NCI-H2196 (cell line): Measurements from ENCODE around the gene ITPK1.

Experiments used
- DNase-seq: peaks from one replicate; lab custom pipeline; 2025; ENCODE audit not compliant: unreplicated experiment; lab: John Stamatoyannopoulos, UW

ITPK1 gene

GRCh38 chr14:93012506-93012905 lies 103.2 kb downstream of the ITPK1 start:
- no peak for DNase-seq

- DNase-seq: peak; percentile 70
Measured at GRCh38 chr14:93011650-93012325, 103.9 kb downstream of the ITPK1 start.

DNA sequence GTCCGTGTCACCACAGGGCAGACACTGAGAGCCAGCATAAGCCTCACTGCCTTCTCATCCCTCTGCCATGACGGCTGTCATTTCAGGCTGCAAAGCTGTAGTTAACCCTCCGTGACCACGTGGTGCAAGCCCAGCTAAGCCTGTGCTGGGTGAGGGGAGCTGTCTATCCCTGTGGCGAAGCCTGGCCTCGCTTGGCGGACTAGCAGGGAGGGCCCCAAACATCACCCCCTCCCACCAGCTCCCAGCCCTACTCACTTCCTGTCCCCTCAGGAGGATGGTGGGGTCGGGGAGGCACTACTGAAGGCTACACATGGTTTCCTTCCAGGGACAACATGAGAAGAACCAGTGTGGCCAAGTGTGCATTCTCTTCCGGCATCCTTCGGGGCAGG lies 104.6 kb downstream of the ITPK1 start:
- DNase-seq: no peak

DNA sequence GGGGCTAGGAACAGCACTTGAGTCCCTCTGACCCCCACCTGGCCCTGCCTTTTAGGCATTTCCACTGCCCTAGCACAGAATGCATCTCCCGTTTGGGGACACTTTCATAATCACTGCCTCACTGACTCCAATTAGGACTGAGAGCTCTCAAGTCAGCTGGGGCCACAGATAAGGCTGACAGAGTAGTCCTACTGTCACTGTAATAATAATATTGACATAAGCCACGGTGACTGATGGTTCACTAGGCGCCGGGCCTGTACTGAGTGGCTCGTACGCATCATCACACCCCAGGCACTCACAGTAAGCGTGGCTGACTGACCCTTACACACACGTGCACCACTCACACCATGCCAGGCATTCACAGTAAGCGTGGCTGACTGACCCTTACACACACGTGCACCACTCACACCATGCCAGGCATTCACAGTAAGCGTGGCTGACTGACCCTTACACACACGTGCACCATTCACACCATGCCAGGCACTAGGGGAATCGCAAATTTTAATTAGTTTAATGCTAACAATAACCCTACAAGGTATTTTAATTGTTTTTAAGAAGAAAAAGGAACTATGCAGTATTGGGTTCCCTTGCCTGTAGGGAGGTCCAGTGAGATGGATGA lies 105.1 kb downstream of the ITPK1 start:
- no peak for DNase-seq

GRCh38 chr14:93010130-93010499 lies 105.6 kb downstream of the ITPK1 start:
- no peak for DNase-seq

DNA sequence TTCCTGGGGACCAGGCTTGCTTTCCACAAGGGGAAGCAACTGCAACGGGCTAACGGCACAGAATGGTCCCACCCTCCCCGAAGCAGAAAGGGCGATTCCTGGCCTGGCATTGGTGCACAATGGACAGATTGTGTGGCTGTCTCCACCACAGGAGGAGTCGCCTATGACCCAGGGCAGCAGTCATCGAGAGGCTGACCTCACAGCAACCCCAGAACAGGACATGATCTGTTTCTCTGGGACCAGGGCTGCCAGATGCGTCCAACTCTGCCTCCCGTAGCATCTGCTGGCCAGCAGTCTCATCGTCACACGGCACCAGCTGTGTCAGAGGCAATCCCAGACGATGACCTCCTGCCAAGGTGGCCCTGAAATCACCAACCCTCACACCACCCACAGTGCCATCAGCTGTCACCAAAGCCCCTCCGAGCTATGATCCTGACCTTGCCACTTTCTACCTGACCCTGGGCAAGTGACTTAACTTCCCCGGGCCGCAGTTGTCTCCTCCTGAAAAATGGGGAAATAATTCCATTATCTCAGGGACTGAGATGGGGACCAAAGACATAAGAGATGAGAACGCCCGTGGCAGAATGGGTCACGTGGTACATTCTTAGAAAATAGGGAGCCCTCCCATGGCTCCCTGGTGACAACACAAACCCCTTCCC lies 106.1 kb downstream of the ITPK1 start:
- no peak for DNase-seq

GRCh38 chr14:93008381-93008780 lies 107.3 kb downstream of the ITPK1 start:
- no peak for DNase-seq

- DNase-seq: no peak
Measured at GRCh38 chr14:93007225-93007997, 108.3 kb downstream of the ITPK1 start.

DNA sequence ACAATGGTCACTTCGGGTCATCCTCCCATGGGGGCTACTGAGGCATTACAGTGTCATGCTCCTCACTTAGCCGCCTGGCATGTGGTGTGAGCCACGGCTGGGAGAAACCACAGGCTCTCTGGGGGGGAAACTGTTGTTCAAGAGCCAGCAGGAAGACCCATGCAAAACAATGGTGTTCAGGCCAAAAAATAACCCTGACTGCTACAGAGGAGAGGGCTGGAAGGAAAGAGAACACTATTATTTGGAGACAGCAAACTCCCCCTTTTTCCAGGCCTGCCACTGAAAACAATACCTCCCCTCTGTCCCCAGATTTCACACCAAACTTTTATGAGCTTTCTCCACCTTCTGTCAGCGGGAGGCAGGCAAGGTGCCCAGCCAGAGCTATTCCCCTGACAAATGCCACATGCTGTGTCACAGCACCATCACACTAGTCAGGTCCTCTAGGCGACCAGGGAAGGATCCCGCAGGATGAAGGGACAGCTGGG lies 109.1 kb downstream of the ITPK1 start:
- DNase-seq: no peak

DNA sequence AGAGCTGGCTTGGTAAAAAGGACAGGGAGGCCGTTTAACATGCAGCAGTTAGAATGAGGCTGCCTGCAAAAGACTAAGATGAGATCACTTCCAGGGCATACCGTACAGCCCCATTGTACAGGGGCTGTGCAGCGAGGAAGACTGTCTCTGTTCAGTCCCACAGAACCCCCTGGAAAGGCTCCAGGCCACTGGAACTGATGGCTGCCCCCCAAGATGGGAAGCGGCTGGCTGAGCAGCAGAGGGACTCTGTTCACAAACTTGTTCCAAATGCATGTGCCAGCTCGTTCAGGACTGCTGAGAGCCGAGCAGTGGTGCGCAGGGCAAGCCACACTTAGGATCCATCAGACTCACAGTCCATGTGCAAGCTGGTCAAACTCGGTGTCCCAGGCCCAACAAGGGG lies 109.9 kb downstream of the ITPK1 start:
- no peak for DNase-seq

- no peak for DNase-seq
Measured at GRCh38 chr14:93005135-93005813, 110.5 kb downstream of the ITPK1 start.

DNA sequence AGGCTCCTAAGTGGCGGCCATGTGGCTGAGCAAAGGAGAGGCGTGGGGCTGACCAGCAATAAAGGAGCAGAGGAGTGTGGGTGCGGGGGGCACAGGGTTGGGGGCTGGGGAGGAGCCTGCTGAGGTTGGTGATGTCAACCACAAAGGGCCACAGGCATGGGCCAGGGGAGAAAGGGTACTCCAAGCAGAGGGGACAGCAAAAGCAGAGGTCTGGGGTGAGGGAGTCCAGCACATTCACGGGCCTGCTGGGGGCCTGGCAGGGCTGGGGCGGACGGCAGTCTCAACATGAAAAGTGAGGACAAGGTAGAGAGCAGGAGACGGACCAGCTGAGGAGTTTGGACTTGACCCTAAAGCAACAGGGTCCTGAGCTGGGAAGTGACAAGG lies 111.0 kb downstream of the ITPK1 start:
- no peak for DNase-seq

GRCh38 chr14:93003945-93004698 lies 111.6 kb downstream of the ITPK1 start:
- no peak for DNase-seq

GRCh38 chr14:93002851-93003298 lies 112.8 kb downstream of the ITPK1 start:
- DNase-seq: no peak

DNA sequence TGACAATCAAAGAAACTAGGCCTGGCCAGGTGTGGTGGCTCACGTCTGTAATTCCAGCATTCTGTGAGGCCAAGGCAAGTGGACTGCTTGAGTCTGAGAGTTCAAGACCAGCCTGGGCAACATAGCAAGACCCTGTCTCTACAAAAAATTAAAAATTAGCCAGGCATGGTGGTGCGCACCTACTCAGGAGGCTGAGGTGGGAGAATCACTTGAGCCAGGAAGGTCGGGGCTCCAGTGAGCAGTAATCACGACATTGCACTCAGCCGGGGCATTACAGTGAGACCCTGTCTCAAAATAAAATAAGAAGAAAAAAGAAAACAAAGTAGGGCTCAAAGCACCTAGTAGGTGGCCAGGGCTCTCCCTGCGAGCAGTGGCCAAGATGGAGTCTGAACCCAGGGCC lies 113.7 kb downstream of the ITPK1 start:
- DNase-seq: no peak

DNA sequence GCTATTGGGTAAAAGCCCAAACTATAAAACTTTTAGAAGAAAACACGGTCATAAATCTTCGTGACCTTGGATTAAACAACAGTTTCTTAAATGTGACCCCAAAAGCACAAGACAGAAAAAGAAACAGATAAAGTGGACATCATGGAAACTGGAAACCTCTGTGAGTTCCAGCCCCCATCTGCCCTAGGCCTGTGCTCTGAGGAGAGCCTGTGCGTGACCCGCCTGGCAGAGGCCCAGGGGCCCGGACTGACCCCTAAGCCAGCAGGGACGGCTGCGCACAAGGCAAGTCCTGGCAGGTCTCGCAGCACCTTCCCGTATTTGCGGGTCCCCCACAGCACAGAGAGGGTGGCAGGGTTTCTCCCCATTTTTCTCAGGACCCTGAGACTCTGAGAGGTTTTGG lies 116.8 kb downstream of the ITPK1 start:
- no peak for DNase-seq

DNA sequence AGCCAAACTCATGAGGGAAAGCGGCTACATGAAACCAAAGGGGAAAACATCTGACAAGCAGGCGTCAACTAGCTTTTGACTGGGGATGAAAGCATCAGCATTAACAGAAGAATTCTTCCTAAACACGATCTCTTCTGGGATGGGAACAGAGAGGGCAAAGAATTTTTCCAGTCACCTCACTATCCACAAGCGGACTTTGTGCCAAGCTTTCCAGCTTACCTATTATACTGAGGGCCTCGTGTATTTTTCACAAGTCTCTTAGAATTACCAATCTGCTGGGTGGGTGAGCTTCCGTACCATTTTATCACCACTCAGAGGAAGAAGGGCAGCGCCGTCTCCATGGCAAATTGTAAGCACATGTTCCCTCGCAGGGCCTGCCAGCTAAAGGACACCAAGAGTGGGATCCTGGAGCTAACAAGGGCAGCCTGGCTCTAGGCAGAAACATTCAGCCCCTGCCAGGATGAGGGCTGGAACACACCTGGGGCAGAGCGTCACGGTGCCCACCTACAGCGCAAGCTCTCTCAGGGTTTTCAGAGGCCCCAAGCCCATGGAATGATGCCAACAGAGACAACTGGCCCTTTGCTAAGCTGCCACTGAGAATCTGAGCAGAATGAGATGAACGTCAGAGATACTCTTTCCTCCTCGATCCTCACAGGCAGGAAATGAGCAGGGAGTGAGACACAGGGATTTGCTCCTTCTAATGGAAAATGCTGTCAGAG lies 118.2 kb downstream of the ITPK1 start:
- DNase-seq: no peak

DNA sequence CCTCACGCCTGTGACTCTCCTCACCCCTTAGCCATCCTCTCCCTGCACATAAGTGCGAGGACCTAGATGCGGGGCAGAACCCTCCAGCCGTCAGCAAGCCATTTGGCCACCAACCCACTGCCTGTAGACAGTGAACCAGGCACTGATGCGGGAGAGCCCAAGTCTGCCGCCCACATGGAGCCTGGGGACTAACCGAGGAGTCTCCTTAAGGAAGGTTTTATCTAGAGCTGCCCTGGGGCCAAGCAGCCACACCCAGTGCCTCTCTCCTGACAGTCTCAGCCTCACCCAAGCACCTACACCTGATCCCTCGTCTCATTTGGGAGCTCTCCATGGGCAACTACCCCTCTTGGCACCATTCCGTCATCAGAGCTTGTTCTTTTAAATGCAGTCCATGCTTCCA lies 120.1 kb downstream of the ITPK1 start:
- no peak for DNase-seq

DNA sequence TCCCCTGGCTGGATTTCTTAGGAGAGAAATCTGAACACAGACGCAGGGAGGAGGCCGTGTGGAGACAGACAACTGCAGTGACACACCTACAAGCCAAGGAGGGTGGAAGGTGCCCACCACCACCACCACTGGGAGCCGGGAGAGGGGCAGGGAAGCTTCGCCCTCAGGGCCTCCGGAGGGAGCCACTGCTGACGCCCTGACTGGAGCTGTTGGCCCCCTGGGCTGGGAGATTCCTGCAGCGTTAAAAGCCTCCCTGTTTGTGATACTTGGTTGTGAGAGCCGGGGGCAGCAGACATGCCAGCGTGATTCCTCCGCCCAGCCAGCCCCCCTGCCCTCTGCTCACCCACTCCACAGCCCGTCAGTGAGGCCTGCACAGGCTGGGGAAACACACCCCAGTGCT lies 120.8 kb downstream of the ITPK1 start:
- no peak for DNase-seq
